ENCODE measurements around the gene RECK.

DNA sequence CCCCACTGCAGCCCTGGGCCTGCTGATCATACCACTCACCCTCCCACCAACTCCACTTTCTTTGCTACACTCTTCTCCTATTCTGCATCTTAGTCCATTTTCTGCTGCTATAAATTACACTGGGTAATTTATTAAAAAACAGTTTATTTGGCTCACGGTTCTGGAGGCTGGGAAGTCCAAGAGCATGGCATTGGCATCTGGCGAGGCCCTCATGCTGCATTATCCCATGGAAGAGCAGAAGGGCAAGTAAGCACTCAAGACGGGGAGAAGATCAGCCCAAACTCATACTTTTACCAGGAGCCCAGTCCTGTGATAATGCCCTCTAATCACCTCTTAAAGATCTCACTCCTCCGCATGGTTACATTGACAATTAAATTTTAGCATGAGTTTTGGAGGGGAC is 109.3 kb downstream of the RECK start:
- TF ChIP-seq ZNF274 (IDR thresholded peaks at IDR 0.05; ENCODE audit: low read depth, low read length) (no peak), YY1 (IDR thresholded peaks at IDR 0.05; ENCODE audit: insufficient read depth, insufficient read length) (no peak)

All from NT2/D1 (cell line).